ENCODE measurements around the gene LGALS3BP.

- TF ChIP-seq, protein P1, sequence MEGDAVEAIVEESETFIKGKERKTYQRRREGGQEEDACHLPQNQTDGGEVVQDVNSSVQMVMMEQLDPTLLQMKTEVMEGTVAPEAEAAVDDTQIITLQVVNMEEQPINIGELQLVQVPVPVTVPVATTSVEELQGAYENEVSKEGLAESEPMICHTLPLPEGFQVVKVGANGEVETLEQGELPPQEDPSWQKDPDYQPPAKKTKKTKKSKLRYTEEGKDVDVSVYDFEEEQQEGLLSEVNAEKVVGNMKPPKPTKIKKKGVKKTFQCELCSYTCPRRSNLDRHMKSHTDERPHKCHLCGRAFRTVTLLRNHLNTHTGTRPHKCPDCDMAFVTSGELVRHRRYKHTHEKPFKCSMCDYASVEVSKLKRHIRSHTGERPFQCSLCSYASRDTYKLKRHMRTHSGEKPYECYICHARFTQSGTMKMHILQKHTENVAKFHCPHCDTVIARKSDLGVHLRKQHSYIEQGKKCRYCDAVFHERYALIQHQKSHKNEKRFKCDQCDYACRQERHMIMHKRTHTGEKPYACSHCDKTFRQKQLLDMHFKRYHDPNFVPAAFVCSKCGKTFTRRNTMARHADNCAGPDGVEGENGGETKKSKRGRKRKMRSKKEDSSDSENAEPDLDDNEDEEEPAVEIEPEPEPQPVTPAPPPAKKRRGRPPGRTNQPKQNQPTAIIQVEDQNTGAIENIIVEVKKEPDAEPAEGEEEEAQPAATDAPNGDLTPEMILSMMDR (IDR thresholded peaks at IDR 0.05): no peak
- TF ChIP-seq POLR2A (IDR thresholded peaks at IDR 0.05): no peak
These were observed 21.0 kb downstream of the LGALS3BP start for GRCh38 chr17:78958641-78959127.

All from body of pancreas (tissue), 4 donors.